GM18909 (cell line): ENCODE measurements around the gene CFAP65.

Experiments
- ATAC-seq: cut with Tn5 transposase; IDR thresholded peaks from one replicate; pipeline ENCODE4 v1.9.1; 2021; ENCODE audit warnings: mild to moderate bottlenecking; ENCODE audit not compliant: unreplicated experiment, poor library complexity

Gene CFAP65

DNA sequence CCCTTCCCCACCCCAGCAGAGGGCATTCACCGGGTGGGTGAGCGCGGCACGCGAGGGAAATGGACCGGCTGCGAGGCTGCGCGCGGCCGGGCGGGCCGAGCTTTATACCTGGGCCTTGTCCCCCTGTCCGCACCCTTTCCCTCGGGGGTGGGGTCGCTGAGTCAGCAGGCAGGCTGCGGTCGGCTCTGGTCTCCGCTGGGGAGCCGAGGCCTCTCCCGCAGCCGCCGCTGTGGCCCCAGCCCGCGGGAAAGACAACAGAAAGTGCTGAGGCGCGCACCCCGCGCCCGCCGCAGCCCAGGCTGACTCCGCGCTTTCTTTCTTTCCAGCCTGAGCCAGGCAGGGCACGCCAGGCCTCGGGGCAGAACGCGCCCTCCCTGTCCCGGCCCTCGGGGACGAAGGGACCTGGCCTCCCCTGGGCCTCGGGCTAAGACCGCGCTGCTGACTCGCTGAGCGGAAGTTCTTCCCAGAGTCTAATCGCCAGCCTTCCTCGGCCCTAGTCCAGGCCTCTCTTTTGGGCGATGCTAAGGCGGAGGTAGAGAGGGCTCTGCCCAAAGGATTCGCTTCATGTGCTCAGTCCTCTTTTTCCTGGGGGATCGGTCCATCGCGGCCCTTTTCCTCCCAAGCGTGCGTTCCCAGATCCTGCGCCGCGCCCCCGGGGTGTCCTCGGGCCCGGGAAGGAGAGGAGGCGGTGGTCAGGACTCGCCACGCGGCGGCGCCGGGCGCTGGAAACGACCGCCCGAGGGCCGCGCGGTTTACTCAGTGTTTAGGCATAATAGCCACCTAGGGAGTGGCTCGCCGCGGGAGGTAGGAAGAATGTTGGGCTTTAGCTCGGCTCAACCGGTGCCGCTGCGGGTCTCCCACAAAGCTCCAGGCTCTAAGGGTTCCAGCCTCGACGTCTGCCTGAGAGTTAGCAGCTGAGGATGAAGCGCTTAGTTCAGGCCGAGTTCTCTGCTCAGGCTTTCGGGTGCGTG, 47.7 kb downstream of the CFAP65 start, which contains the start of gene CRYBA2:
TSS of gene CRYBA2 (minus strand) at position 78 of the 971 bp plus-strand sequence. CDS start 246 bp downstream, outside the sequence.
- no peak for ATAC-seq

- no peak for ATAC-seq
Observed at GRCh38 chr2:218992703-218993344, 48.5 kb downstream of the CFAP65 start.

- ATAC-seq = no peak
Observed at GRCh38 chr2:218992196-218992595, 49.1 kb downstream of the CFAP65 start.

- no peak for ATAC-seq
Observed at GRCh38 chr2:218991674-218992168, 49.6 kb downstream of the CFAP65 start.

GRCh38 chr2:218990612-218991011, 50.7 kb downstream of the CFAP65 start:
- no peak for ATAC-seq

DNA sequence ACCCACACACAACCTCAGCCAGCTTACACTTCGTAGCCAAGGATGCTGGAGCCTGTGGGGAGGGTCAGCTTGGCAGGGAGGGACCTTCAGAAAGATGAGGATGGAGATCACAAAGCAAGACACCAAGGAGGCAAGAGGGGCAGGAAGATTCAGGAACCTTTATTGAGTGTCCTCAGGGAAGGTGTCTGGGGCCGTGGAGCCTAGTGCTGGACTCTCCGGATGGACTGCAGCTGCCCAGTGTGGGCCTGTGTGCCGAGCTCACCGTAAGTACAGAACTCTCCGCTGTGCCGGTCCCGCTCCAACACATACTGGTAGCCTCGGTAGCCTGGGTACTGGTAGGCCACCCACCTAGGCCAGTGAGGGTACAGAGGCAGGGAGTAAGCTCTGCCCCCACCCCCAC, 51.3 kb downstream of the CFAP65 start:
- ATAC-seq = no peak

DNA sequence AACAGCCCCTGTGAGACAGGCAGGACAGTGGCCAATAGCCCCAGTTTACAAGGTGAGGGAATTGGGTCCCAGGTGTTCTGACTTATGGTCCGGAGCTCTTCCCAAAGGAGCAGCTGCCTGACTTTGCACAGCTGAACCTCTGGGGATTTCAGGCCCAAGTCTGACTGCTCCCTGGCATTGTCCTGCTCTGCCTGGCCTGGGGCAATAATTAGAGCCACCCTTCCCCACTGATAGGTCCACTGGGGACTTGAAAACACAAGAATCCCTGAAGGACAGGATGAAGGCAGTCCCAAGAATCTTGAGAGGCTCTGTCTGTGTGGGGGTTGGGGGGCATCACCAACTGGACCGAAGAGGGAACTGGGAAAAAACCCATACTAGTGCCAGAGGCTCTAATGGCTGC, 52.7 kb downstream of the CFAP65 start:
- no peak for ATAC-seq

- ATAC-seq = no peak
Observed at GRCh38 chr2:218988164-218988563, 53.2 kb downstream of the CFAP65 start.

GRCh38 chr2:218986148-218986761, 55.1 kb downstream of the CFAP65 start:
- no peak for ATAC-seq

DNA sequence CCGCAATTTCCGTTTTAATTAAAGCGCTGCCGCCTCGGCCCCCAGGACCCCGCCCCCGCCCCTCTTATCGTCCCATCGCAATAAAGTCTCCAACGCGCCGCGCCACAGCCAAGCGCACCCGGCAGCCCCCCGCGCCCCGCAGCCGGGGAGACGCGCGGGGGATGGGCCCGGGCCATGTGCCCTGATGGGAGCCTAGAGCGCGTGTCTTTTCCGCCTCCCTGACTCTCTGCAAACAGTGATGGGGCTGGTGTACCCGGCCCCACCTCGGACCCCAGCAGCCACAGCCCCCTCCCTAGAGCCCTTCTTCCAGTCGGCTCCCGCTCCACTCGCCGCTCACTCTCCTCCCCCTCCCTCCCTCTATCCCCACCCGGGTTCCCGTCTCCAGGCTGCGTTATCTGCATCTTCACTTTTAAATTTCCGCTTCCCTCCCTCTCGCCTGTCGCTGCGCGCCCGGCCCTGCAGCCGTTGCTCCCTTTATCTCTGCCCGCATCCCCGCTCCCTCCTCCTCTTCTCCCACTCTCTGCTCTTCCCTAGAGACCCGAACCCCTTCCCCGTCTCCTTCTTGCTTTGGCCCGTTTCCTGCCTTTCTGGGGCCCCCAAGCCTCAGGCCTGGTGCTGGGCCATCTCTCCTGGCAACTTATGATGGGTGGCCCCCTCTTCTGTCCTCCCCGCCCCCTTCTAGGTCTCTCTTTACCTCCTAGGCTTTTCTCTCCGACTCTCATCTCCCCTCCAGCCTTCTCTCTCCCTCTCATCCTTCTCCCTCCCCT, 55.8 kb downstream of the CFAP65 start:
- ATAC-seq = no peak

GRCh38 chr2:218985021-218985324, 56.3 kb downstream of the CFAP65 start, which contains the start of gene FEV:
TSS of gene FEV (minus strand) at chr2:218985184. CDS start at chr2:218985075, 109 bp downstream.
- ATAC-seq = no peak

DNA sequence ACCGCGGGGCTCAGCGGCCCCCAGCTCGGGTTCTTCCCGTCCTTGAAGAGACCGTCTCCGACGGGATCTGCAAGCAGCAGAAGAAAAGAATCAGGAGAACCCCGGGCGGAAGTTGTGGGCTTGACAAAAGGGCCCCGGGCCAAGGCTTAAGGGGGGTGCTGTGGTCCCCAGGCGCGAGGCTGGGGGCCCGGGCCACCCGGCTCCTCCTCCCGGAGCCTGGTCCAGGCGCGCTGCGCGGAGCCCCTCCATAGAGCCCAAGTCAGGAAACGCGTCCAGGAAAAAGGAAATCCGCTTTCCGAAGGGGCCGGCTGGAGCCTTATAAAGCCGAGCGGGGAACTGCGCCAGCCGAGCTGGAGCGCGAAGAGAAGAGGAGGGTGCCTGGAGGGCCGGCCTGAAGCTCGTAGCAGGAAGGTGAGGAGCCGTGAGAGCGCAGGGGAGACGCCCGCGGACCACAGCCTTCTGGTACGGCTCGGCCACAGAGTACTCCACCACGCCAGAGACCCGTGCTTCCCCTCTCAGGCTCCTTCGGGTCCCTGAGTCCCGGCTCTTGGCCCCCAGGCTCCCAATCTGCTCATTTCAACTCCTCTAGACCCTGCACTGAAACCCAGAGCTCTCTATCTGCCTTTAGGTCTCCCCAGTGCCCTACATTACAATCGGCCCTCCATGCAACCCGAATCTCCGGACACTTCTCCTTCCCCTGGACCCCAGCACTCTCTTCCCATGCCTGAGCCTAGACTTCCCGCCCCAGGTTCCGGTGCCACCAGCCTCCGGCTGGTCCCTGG, 56.9 kb downstream of the CFAP65 start:
- no peak for ATAC-seq

DNA sequence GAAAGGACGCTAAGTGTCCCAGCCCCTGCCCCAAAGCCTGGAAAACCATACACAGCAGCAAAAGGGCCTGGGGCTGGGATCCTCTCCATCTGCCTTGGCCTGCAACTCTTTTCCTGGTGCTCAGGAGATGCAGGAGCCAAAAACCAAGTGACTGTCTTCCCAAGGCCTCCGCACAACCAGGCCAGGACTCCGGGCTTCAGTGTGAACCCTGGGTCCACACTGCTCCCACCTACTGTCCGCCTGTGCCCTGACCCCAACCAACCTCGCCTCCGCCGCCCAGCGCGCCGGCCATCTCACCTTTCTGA, 57.4 kb downstream of the CFAP65 start:
- no peak for ATAC-seq

DNA sequence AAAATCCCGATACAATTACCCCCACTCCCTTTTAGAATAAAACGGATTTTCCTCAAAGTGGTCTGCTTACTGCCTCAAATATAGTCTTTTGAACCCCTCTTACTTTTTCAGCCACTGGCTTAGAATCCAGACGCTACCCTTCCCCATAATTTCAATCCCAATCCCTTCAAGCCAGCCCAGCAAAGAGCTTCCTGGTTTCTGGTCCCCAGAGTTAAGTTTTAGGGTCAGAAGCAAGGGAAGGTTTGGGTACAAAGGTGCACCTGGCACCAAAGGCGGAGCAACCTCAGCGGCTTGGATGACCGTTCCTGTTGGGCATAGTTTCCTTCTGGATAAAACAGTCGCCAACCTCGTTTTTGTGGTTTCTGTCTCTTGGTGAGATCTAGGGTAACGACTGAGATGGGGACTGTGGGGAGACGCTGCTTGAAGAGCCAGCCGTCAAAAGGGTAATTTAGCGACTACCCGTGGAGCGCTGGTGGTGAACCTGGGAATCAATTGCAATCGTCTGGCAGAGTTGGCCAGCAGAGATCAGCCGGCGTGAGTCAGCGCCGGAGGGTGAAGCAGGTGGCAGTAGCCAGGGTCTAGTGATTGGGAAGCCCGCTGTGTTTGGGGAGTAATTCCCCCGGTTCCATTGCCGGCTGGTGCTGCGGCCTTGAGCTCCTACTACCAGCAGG, 57.9 kb downstream of the CFAP65 start:
- ATAC-seq = no peak

DNA sequence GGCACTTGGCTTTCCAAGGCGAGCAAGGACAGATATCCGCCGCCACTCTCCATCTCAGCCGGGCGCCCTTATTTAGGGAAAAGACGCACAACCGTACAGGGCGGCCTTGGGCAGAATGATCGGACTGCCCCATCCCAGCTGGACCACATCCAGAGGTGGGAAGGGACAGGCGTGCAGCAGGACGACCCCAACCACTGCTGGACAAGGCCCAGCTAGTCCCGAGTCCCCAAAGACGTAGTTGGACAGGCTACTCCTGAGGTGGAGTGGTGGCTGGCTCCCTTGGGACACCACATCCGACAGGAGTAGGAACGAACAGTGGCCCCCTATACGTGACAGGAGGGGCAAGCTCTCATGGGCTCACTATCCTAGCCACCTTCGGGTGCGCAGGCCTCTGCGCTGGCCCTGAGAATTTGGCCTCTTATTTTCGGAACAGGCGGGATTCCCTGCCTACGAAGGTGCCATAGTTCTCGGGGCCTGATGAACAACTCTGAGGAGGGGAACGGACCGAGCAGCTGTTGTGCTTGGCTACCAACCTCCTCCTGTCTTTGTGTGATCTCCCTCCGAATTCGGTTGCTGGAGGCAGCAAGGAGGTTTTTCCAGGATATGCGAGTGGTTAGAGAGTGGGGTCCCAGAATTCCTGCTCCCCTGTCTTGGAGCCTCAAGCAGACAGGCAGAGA, 58.6 kb downstream of the CFAP65 start:
- ATAC-seq = no peak

GRCh38 chr2:218981881-218982585, 59.3 kb downstream of the CFAP65 start:
- ATAC-seq = no peak

GRCh38 chr2:218981390-218981880, 59.9 kb downstream of the CFAP65 start:
- no peak for ATAC-seq
